ENCODE measurements around the gene MAPKAPK5. TPM values are rescaled to one million over a fixed set of nuclear protein-coding genes. Genes with fewer than 3 reads are reported as not detected.

MAPKAPK5 gene
- total RNA-seq, 4 donors from 2014 or later = 40.7 to 70.4 (median 50.4) TPM

GRCh38 chr12:111901182-111901581 lies 59.2 kb downstream of the MAPKAPK5 start:
- H3K4me1 ChIP-seq = no peaks in the 10 kb centered on the region
- TF ChIP-seq POLR2A (IDR thresholded peaks at IDR 0.05) (no peak), POLR2AphosphoS5 (IDR thresholded peaks at IDR 0.05) (no peak), EP300 (IDR thresholded peaks at IDR 0.05) (no peak)
- TF ChIP-seq, protein P1, sequence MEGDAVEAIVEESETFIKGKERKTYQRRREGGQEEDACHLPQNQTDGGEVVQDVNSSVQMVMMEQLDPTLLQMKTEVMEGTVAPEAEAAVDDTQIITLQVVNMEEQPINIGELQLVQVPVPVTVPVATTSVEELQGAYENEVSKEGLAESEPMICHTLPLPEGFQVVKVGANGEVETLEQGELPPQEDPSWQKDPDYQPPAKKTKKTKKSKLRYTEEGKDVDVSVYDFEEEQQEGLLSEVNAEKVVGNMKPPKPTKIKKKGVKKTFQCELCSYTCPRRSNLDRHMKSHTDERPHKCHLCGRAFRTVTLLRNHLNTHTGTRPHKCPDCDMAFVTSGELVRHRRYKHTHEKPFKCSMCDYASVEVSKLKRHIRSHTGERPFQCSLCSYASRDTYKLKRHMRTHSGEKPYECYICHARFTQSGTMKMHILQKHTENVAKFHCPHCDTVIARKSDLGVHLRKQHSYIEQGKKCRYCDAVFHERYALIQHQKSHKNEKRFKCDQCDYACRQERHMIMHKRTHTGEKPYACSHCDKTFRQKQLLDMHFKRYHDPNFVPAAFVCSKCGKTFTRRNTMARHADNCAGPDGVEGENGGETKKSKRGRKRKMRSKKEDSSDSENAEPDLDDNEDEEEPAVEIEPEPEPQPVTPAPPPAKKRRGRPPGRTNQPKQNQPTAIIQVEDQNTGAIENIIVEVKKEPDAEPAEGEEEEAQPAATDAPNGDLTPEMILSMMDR (IDR thresholded peaks at IDR 0.05) = no peak
- peaks cover 0 to 30% of the 10 kb centered on the region in 2 donors for H3K36me3 ChIP-seq
- 70 to 75% methylated on average over 2 to 4 of the region's 4 CpGs for WGBS, 2 donors (ENCODE audit: low coverage in 1 of 2)
- no peak overlapping the region for H3K4me3 ChIP-seq
- no peak overlapping the region for H3K27ac ChIP-seq
- ATAC-seq = no peak
- no peaks in the 10 kb centered on the region for H3K9me3 ChIP-seq
- no peaks in the 10 kb centered on the region for H3K27me3 ChIP-seq

DNA sequence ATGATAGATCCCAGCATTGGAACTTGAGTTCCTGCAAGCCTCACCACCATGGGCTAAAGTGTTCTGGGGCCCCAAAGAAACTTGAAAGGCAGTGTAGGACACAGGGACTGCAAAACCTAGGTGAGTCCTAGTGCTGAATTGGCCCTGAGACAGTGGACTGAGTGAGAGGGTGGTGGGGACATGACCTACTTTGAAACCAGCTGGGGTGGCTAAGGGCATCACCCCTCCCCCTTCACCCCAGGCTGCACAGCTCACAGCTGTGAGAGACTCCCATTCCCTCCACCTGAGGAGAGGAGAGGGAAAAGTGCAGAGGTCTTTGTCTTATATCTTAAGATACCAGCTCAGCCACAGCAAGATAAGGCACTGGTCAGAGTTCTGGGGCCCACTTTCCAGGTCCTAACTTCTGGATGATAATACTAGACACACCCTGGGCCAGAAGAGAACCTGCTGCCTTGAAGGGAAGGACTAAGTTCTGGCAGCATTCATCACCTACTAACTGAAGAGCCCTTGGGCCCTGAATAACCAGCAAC lies 62.5 kb downstream of the MAPKAPK5 start:
- TF ChIP-seq, protein P1 (IDR thresholded peaks at IDR 0.05) = no peak
- TF ChIP-seq EP300 (IDR thresholded peaks at IDR 0.05) = no peak
- TF ChIP-seq POLR2AphosphoS5 (IDR thresholded peaks at IDR 0.05) = no peak
- no peak for TF ChIP-seq POLR2A (IDR thresholded peaks at IDR 0.05)
- no peak for ATAC-seq
- no peaks in the 10 kb centered on the region for H3K27me3 ChIP-seq
- H3K4me1 ChIP-seq = no peaks in the 10 kb centered on the region
- no peak overlapping the region for H3K4me3 ChIP-seq
- H3K9me3 ChIP-seq = no peaks in the 10 kb centered on the region
- H3K27ac ChIP-seq = no peak overlapping the region
- peaks cover 0 to 4% of the 10 kb centered on the region in 2 donors for H3K36me3 ChIP-seq

- no peaks in the 10 kb centered on the region for H3K4me1 ChIP-seq
- H3K36me3 ChIP-seq = no peaks in the 10 kb centered on the region
- 100% methylated on average over 2 of the region's 3 CpGs; no CpG with 5 or more reads in 1 of the 2 donors for WGBS, 2 donors (ENCODE audit: low coverage in 1 of 2)
- TF ChIP-seq POLR2A (IDR thresholded peaks at IDR 0.05) = no peak
- no peak for TF ChIP-seq POLR2AphosphoS5 (IDR thresholded peaks at IDR 0.05)
- TF ChIP-seq EP300 (IDR thresholded peaks at IDR 0.05) = no peak
- TF ChIP-seq, protein P1 (IDR thresholded peaks at IDR 0.05) = no peak
- H3K9me3 ChIP-seq = no peaks in the 10 kb centered on the region
- H3K4me3 ChIP-seq = no peak overlapping the region
- H3K27me3 ChIP-seq = no peaks in the 10 kb centered on the region
- ATAC-seq = no peak
- H3K27ac ChIP-seq = no peak overlapping the region
Measured at GRCh38 chr12:111905502-111905901, 63.5 kb downstream of the MAPKAPK5 start.

DNA sequence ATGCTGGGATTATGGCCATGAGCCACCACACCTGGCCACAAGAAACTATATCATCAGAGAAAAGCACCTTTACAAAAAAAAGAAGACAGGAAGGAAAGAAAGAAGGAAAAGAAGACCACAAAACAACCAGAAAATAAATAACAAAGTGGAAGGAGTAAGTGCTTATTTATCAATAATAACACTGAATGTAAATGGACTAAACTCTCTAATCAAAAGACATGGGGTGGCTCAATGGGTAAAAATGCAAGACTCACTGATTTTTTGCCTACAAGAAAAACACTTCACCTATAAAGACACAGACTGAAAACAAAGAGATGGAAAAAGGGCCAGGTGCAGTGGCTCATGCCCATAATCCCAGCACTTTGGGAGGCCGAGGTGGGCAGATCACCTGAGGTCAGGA lies 65.7 kb downstream of the MAPKAPK5 start:
- H3K9me3 ChIP-seq = no peaks in the 10 kb centered on the region
- TF ChIP-seq, protein P1 (IDR thresholded peaks at IDR 0.05) = no peak
- no peak for TF ChIP-seq POLR2A (IDR thresholded peaks at IDR 0.05)
- H3K4me3 ChIP-seq = no peak overlapping the region
- 92 to 100% methylated on average over 1 of the region's 1 CpG for WGBS, 2 donors (ENCODE audit: low coverage in 1 of 2)
- H3K4me1 ChIP-seq = no peaks in the 10 kb centered on the region
- H3K27ac ChIP-seq = no peak overlapping the region
- no peaks in the 10 kb centered on the region for H3K27me3 ChIP-seq
- no peaks in the 10 kb centered on the region for H3K36me3 ChIP-seq
- ATAC-seq = no peak

DNA sequence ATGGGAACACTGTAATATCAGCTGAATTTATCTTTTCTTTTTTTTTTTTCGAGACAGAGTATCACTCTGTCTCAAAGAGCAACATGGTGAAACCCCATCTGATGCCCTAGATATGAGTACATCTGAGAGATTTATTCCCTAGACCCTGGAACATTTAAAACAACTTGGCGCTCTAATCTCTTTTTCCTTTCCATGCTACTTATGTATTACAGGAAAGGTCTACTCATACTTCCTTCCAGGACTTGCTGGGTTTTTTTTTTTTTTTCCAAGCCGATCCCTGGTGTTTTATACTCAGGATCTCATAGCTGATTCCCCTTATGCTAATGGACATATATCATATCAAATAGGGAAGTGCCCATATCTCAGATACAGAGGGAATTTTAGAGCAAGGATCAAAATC lies 83.1 kb downstream of the MAPKAPK5 start:
- no peak for ATAC-seq
- H3K27me3 ChIP-seq = no peaks in the 10 kb centered on the region
- H3K36me3 ChIP-seq = no peaks in the 10 kb centered on the region
- no peaks in the 10 kb centered on the region for H3K4me1 ChIP-seq
- H3K27ac ChIP-seq = no peak overlapping the region
- TF ChIP-seq, protein P1 (IDR thresholded peaks at IDR 0.05) = no peak
- TF ChIP-seq EP300 (IDR thresholded peaks at IDR 0.05) = no peak
- TF ChIP-seq POLR2AphosphoS5 (IDR thresholded peaks at IDR 0.05) = no peak
- no peak for TF ChIP-seq POLR2A (IDR thresholded peaks at IDR 0.05)
- no peak overlapping the region for H3K4me3 ChIP-seq
- 64 to 97% methylated on average over 3 of the region's 3 CpGs for WGBS, 2 donors (ENCODE audit: low coverage in 1 of 2)
- H3K9me3 ChIP-seq = no peaks in the 10 kb centered on the region

Measured in gastroesophageal sphincter (tissue), 4 donors.